Measurements from ENCODE around the gene TP53AIP1. TPM values are rescaled to one million over a fixed set of nuclear protein-coding genes. Genes with fewer than 3 reads are reported as not detected.

TP53AIP1 gene
- total RNA-seq, 1 donor from 2014 or later = not detected

GRCh38 chr11:128943428-128943976 is 831 bp upstream of the TP53AIP1 start:
- Histone ChIP-seq H3K79me2 (ENCODE audit: low read depth) (no peaks in the 10 kb centered on the region), H3K9ac (no peak overlapping the region), H4K20me1 (ENCODE audit: low read depth) (no peaks in the 10 kb centered on the region), H3K4me2 (no peak overlapping the region), H3K36me3 (no peaks in the 10 kb centered on the region), H3K27me3 (no peaks in the 10 kb centered on the region), H3F3A (ENCODE audit: low read depth) (no peaks in the 10 kb centered on the region), H2AFZ (replicated peaks) (no peak overlapping the region), H3K27ac (no peak overlapping the region), H3K4me1 (no peaks in the 10 kb centered on the region), H3K9me3 (ENCODE audit: low read depth) (no peaks in the 10 kb centered on the region), H3K4me3 (no peak overlapping the region)
- Mint-ChIP-seq H3K27ac (peak overlapping the region; percentile 42), H3K36me3 (no peaks in the 10 kb centered on the region), H3K9me3 (no peaks in the 10 kb centered on the region), H3K4me3 (no peak overlapping the region), H3K27me3 (ENCODE audit: insufficient read depth, low read depth) (peaks cover 6% of the 10 kb centered on the region), H3K4me1 (peaks cover 19% of the 10 kb centered on the region)
- TF ChIP-seq, protein P1, sequence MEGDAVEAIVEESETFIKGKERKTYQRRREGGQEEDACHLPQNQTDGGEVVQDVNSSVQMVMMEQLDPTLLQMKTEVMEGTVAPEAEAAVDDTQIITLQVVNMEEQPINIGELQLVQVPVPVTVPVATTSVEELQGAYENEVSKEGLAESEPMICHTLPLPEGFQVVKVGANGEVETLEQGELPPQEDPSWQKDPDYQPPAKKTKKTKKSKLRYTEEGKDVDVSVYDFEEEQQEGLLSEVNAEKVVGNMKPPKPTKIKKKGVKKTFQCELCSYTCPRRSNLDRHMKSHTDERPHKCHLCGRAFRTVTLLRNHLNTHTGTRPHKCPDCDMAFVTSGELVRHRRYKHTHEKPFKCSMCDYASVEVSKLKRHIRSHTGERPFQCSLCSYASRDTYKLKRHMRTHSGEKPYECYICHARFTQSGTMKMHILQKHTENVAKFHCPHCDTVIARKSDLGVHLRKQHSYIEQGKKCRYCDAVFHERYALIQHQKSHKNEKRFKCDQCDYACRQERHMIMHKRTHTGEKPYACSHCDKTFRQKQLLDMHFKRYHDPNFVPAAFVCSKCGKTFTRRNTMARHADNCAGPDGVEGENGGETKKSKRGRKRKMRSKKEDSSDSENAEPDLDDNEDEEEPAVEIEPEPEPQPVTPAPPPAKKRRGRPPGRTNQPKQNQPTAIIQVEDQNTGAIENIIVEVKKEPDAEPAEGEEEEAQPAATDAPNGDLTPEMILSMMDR (IDR thresholded peaks at IDR 0.05) = no peak
- no peak for TF ChIP-seq EZH2 (IDR thresholded peaks at IDR 0.05)
- no peak for TF ChIP-seq EZH2phosphoT487 (IDR thresholded peaks at IDR 0.05)
- DNase-seq (ENCODE audit: low spot score) = no peak

- peaks cover 30% of the 10 kb centered on the region for H3K4me1 Mint-ChIP-seq
- no peak overlapping the region for H3K27ac ChIP-seq
- no peaks in the 10 kb centered on the region for H3F3A ChIP-seq (ENCODE audit: low read depth)
- no peaks in the 10 kb centered on the region for H3K36me3 Mint-ChIP-seq
- H3K9me3 Mint-ChIP-seq = no peaks in the 10 kb centered on the region
- peaks cover 13% of the 10 kb centered on the region for H3K27me3 Mint-ChIP-seq (ENCODE audit: insufficient read depth, low read depth)
- peaks cover 5% of the 10 kb centered on the region for H3K4me1 ChIP-seq
- no peak overlapping the region for H3K4me2 ChIP-seq
- no peaks in the 10 kb centered on the region for H3K27me3 ChIP-seq
- H3K9me3 ChIP-seq (ENCODE audit: low read depth) = no peaks in the 10 kb centered on the region
- H3K36me3 ChIP-seq = no peaks in the 10 kb centered on the region
- H3K9ac ChIP-seq = no peak overlapping the region
- H3K4me3 Mint-ChIP-seq = no peak overlapping the region
- H4K20me1 ChIP-seq (ENCODE audit: low read depth) = no peaks in the 10 kb centered on the region
- TF ChIP-seq EZH2phosphoT487 (IDR thresholded peaks at IDR 0.05) (no peak), EZH2 (IDR thresholded peaks at IDR 0.05) (no peak)
- TF ChIP-seq, protein P1 (IDR thresholded peaks at IDR 0.05) = no peak
- no peak overlapping the region for H3K27ac Mint-ChIP-seq
- H2AFZ ChIP-seq (replicated peaks) = no peak overlapping the region
- no peak for DNase-seq (ENCODE audit: low spot score)
- no peak overlapping the region for H3K4me3 ChIP-seq
- H3K79me2 ChIP-seq (ENCODE audit: low read depth) = no peaks in the 10 kb centered on the region
Observed at GRCh38 chr11:128942272-128942612, 429 bp downstream of the TP53AIP1 start.

GRCh38 chr11:128941573-128942271 is 949 bp downstream of the TP53AIP1 start:
- no peak for DNase-seq (ENCODE audit: low spot score)
- peaks cover 10% of the 10 kb centered on the region for H3K4me1 ChIP-seq
- H3K4me3 ChIP-seq = no peak overlapping the region
- Mint-ChIP-seq H3K4me1 (peaks cover 35% of the 10 kb centered on the region), H3K4me3 (no peak overlapping the region), H3K27me3 (ENCODE audit: insufficient read depth, low read depth) (peaks cover 13% of the 10 kb centered on the region), H3K27ac (no peak overlapping the region), H3K9me3 (no peaks in the 10 kb centered on the region), H3K36me3 (no peaks in the 10 kb centered on the region)
- no peaks in the 10 kb centered on the region for H3F3A ChIP-seq (ENCODE audit: low read depth)
- H3K9me3 ChIP-seq (ENCODE audit: low read depth) = no peaks in the 10 kb centered on the region
- H4K20me1 ChIP-seq (ENCODE audit: low read depth) = no peaks in the 10 kb centered on the region
- H3K4me2 ChIP-seq = no peak overlapping the region
- H2AFZ ChIP-seq (replicated peaks) = no peak overlapping the region
- no peak for TF ChIP-seq EZH2phosphoT487 (IDR thresholded peaks at IDR 0.05)
- TF ChIP-seq, protein P1 (IDR thresholded peaks at IDR 0.05) = no peak
- TF ChIP-seq EZH2 (IDR thresholded peaks at IDR 0.05) = no peak
- H3K27me3 ChIP-seq = no peaks in the 10 kb centered on the region
- no peak overlapping the region for H3K27ac ChIP-seq
- no peaks in the 10 kb centered on the region for H3K79me2 ChIP-seq (ENCODE audit: low read depth)
- H3K9ac ChIP-seq = no peak overlapping the region
- no peaks in the 10 kb centered on the region for H3K36me3 ChIP-seq
